T-helper 2 cell treated with Interferon-gamma antibody and Interleukin-4, amounts not matched to agents 100 ng/mL and 5 ng/mL, for 36 hours (primary cell): ENCODE results near the gene TRIM60. TPM values are rescaled to one million over a fixed set of nuclear protein-coding genes. Genes with fewer than 3 reads are reported as not detected.
"Not testable (repeated sequence)": the region's sequence is repeated elsewhere in the genome, so short reads cannot be mapped to it uniquely, and the experiment has no call there.

Experiments used
- intact Hi-C: fragments of 100-400 bp; cut with micrococcal nuclease; formaldehyde crosslinking; loops from one replicate; pipeline ENCODE4 v1.15.1; 2023
- total RNA-seq: library from RNA; stranded (reverse); gene quantifications from 2 replicates; pipeline ENCODE4 v1.2.3, GENCODE V29; 2022

Gene TRIM60
- total RNA-seq, 1 donor from 2014 or later = not detected

GRCh38 chr4:165052627-165053026 lies 20.8 kb downstream of the TRIM60 start:
- intact Hi-C loops = no loop called here

GRCh38 chr4:165053645-165054044 lies 21.8 kb downstream of the TRIM60 start, which contains the start of gene TRIM75:
TSS of gene TRIM75 (plus strand) at chr4:165053866. CDS start at chr4:165059148, 5,282 bp downstream.
- intact Hi-C loops = no loop called here

GRCh38 chr4:165055601-165056000 lies 23.8 kb downstream of the TRIM60 start:
- intact Hi-C loops = no loop called here

- intact Hi-C loops = no loop called here
Observed at GRCh38 chr4:165058666-165059065, 26.9 kb downstream of the TRIM60 start.

- intact Hi-C loops = no loop called here
Observed at GRCh38 chr4:165059386-165059785, 27.6 kb downstream of the TRIM60 start.

- intact Hi-C loops = no loop called here
Observed at GRCh38 chr4:165060938-165061337, 29.1 kb downstream of the TRIM60 start.

GRCh38 chr4:165070560-165070959 lies 38.8 kb downstream of the TRIM60 start:
- intact Hi-C loops = no loop called here

- intact Hi-C loops = not testable (repeated sequence)
Observed at GRCh38 chr4:165073346-165073745, 41.5 kb downstream of the TRIM60 start.

- intact Hi-C loops = no loop called here
Observed at GRCh38 chr4:165077034-165077578, 45.3 kb downstream of the TRIM60 start.

- intact Hi-C loops = no loop called here
Observed at GRCh38 chr4:165079476-165079875, 47.7 kb downstream of the TRIM60 start.

GRCh38 chr4:165084787-165085186 lies 53.0 kb downstream of the TRIM60 start:
- intact Hi-C loops = not testable (repeated sequence)

- intact Hi-C loops = no loop called here
Observed at GRCh38 chr4:165085946-165086345, 54.1 kb downstream of the TRIM60 start.

- intact Hi-C loops = no loop called here
Observed at GRCh38 chr4:165088366-165088765, 56.6 kb downstream of the TRIM60 start.

Other genes with a start within 250 kb of the TRIM60 start
- not detected in 2 replicates for gene APELA, start 154.8 kb upstream of the TRIM60 start, total RNA-seq
- gene TRIM61, start 54.3 kb upstream of the TRIM60 start, total RNA-seq = 3.6 and 3.8 TPM in 2 replicates
- gene TRIM75, start 21.9 kb downstream of the TRIM60 start, total RNA-seq = not detected in 2 replicates
- 7.9 and 9.8 TPM in 2 replicates for gene TMEM192, start 80.9 kb downstream of the TRIM60 start, total RNA-seq
- 23.0 and 26.3 TPM in 2 replicates for gene KLHL2, start 175.6 kb downstream of the TRIM60 start, total RNA-seq